ENCODE data around the gene GFRA1.

GRCh38 chr10:116038259-116038658 lies 234.7 kb downstream of the GFRA1 start:
- TF ChIP-seq CTCF (IDR thresholded peaks at IDR 0.05; ENCODE audit: extremely low read depth in 1 of 2, insufficient read depth in 1 of 2, low read depth in 1 of 2, low read length in 2 of 2) (no peak), POLR2A (IDR thresholded peaks at IDR 0.05; ENCODE audit: low read depth, low read length) (no peak), EZH2 (IDR thresholded peaks at IDR 0.05; ENCODE audit: borderline replicate concordance, low read depth, low read length, severe bottlenecking) (no peak), POLR2AphosphoS5 (IDR thresholded peaks at IDR 0.05; ENCODE audit: insufficient read depth, low read depth, low read length) (no peak), JUN (IDR thresholded peaks at IDR 0.05; ENCODE audit: borderline replicate concordance, insufficient read depth, insufficient read length, low read depth) (no peak)
